SK-N-SH (cell line): ENCODE measurements around the gene RFX4. TPM values are rescaled to one million over a fixed set of nuclear protein-coding genes. Genes with fewer than 3 reads are reported as not detected.

Experiments
- CTCF ChIA-PET: fragments of 300-600, 350-600 bp; formaldehyde crosslinking; extraction: SDS; loops from one replicate; lab custom pipeline; 2021; lab: Yijun Ruan, JAX
- POLR2A ChIA-PET: fragments of 350-600 bp; sonication (Branson Sonifier 250); formaldehyde crosslinking; extraction: SDS; loops from one replicate; lab custom pipeline; 2020; ENCODE audit warnings: antibody characterized with exemption, inconsistent platforms; lab: Yijun Ruan, JAX
- DNase-seq: peaks from one replicate; pipeline ENCODE4 v3.0.0; 2012
- H2AFZ ChIP-seq: fragments of 200-600 bp; sonication (generic); 2 replicates; pipeline ENCODE4 v1.8.1; 2016; ENCODE audit warnings: antibody characterized with exemption, mild to moderate bottlenecking, low read depth
- H3F3A ChIP-seq: fragments of 200-600 bp; sonication (generic); replicated peaks from 2 replicates; pipeline ENCODE3; 2016; ENCODE audit warnings: antibody characterized with exemption, mild to moderate bottlenecking; ENCODE audit not compliant: insufficient read depth
- H3K27ac ChIP-seq, 2 experiments: fragments of 200-500 bp in 1 of 2; fragments of 200-600 bp in 1 of 2; sonication (Bioruptor generic) in 1 of 2; sonication (generic), shearing (Covaris generic) in 1 of 2; 2 replicates each; pipeline versions ENCODE4 v1.5.1 to v1.6.1; 2014 to 2016; ENCODE audit warnings: low read depth in 2 of 2, inconsistent platforms in 1 of 2, low read length in 1 of 2, mild to moderate bottlenecking in 1 of 2, mixed read lengths in 1 of 2
- H3K27me3 ChIP-seq: fragments of 200-600 bp; sonication (generic), shearing (Covaris generic); 2 replicates; pipeline ENCODE4 v1.6.1; 2016; ENCODE audit warnings: mixed run types; ENCODE audit not compliant: insufficient read depth
- H3K36me3 ChIP-seq, 2 experiments: fragments of 200-500 bp in 1 of 2; fragments of 200-600 bp in 1 of 2; sonication (Bioruptor generic) in 1 of 2; sonication (generic) in 1 of 2; replicated peaks in 1 of 2; 2 replicates each; pipeline versions ENCODE3 to v1.5.1; 2014 to 2016; ENCODE audit warnings: low read length in 1 of 2, mild to moderate bottlenecking in 1 of 2; ENCODE audit not compliant: insufficient read depth in 2 of 2, control insufficient read depth in 1 of 2
- H3K4me1 ChIP-seq, 2 experiments: fragments of 200-500 bp in 1 of 2; fragments of 200-600 bp in 1 of 2; sonication (Bioruptor generic) in 1 of 2; sonication (generic), shearing (Covaris generic) in 1 of 2; 2 replicates each; pipeline versions ENCODE4 v1.5.1 to v1.6.1; 2014 to 2016; ENCODE audit warnings: low read depth in 1 of 2, low read length in 1 of 2, mixed run types in 1 of 2; ENCODE audit not compliant: insufficient read depth in 2 of 2, control insufficient read depth in 1 of 2
- H3K4me2 ChIP-seq: fragments of 200-600 bp; sonication (generic), shearing (Covaris generic); 2 replicates; pipeline ENCODE4 v1.6.1; 2017; ENCODE audit warnings: mixed run types
- H3K4me3 ChIP-seq, 2 experiments: fragments of 200-500 bp in 1 of 2; fragments of 200-600 bp in 1 of 2; sonication (Bioruptor generic) in 1 of 2; sonication (generic), shearing (Covaris generic) in 1 of 2; 2 replicates each; pipeline versions ENCODE4 v1.5.1 to v1.8.1; 2014 to 2016; ENCODE audit warnings: low read depth in 2 of 2, inconsistent platforms in 1 of 2, low read length in 1 of 2, mild to moderate bottlenecking in 1 of 2, mixed read lengths in 1 of 2, moderate library complexity in 1 of 2
- H3K79me2 ChIP-seq: fragments of 200-600 bp; sonication (generic); 2 replicates; pipeline ENCODE4 v1.8.1; 2017; ENCODE audit warnings: mild to moderate bottlenecking; ENCODE audit not compliant: insufficient read depth
- H3K9ac ChIP-seq: fragments of 200-600 bp; sonication (generic); 2 replicates; pipeline ENCODE4 v1.6.1; 2017; ENCODE audit warnings: mixed run types
- H3K9me2 ChIP-seq: fragments of 200-600 bp; sonication (generic); 2 replicates; pipeline ENCODE4 v1.6.1; 2017; ENCODE audit warnings: mixed run types
- H3K9me3 ChIP-seq: fragments of 200-600 bp; sonication (generic); 2 replicates; pipeline ENCODE4 v1.6.1; 2017; ENCODE audit warnings: mixed run types, mild to moderate bottlenecking, moderate library complexity
- H4K20me1 ChIP-seq: fragments of 200-600 bp; sonication (generic); 2 replicates; pipeline ENCODE4 v1.6.1; 2017; ENCODE audit warnings: mild to moderate bottlenecking, mixed run types; ENCODE audit not compliant: insufficient read depth
- EZH2phosphoT487 ChIP-seq: fragments of 200-600 bp; sonication (generic); IDR thresholded peaks from 2 replicates; pipeline ENCODE4 v1.6.1; 2017; ENCODE audit warnings: low read depth, mixed run types, mild to moderate bottlenecking, antibody characterized with exemption, moderate library complexity, borderline replicate concordance
- FOSL2 ChIP-seq: IDR thresholded peaks from 2 replicates; pipeline ENCODE4 v1.4.0; 2012; ENCODE audit warnings: low read depth, mild to moderate bottlenecking, moderate library complexity, borderline replicate concordance
- FOXJ3 ChIP-seq: sonication (generic); formaldehyde crosslinking; IDR thresholded peaks from 2 replicates; pipeline ENCODE4 v1.5.1; 2020; ENCODE audit warnings: mild to moderate bottlenecking, missing genetic modification reagents
- FOXM1 ChIP-seq: IDR thresholded peaks from 2 replicates; pipeline ENCODE4 v1.4.0; 2012; ENCODE audit warnings: low read depth, mild to moderate bottlenecking
- GABPA ChIP-seq: IDR thresholded peaks from 2 replicates; pipeline ENCODE4 v1.4.0; 2012; ENCODE audit warnings: low read depth, mild to moderate bottlenecking
- MAX ChIP-seq: IDR thresholded peaks from 2 replicates; pipeline ENCODE4 v1.4.0; 2012; ENCODE audit warnings: low read depth
- MEF2A ChIP-seq: IDR thresholded peaks from 2 replicates; pipeline ENCODE4 v1.4.0; 2012; ENCODE audit warnings: low read depth, borderline replicate concordance
- MXI1 ChIP-seq: IDR thresholded peaks from 2 replicates; pipeline ENCODE4 v1.6.1; 2012; ENCODE audit warnings: mild to moderate bottlenecking, low read depth, low read length, improper control_type of control experiment
- NFIC ChIP-seq: IDR thresholded peaks from 2 replicates; pipeline ENCODE4 v1.4.0; 2012; ENCODE audit warnings: borderline replicate concordance
- POLR2AphosphoS5 ChIP-seq: IDR thresholded peaks from 2 replicates; pipeline ENCODE4 v1.6.1; 2012; ENCODE audit warnings: low read depth, low read length
- RFX5 ChIP-seq: IDR thresholded peaks from 2 replicates; pipeline ENCODE4 v1.6.1; 2012; ENCODE audit warnings: mild to moderate bottlenecking, improper control_type of control experiment, low read length
- SMC3 ChIP-seq: IDR thresholded peaks from 2 replicates; pipeline ENCODE4 v1.6.1; 2012; ENCODE audit warnings: low read depth, low read length, improper control_type of control experiment
- TAF1 ChIP-seq: IDR thresholded peaks from 2 replicates; pipeline ENCODE4 v1.6.1; 2012; ENCODE audit warnings: low read depth, mild to moderate bottlenecking, low read length, moderate library complexity, borderline replicate concordance
- USF1 ChIP-seq: IDR thresholded peaks from 2 replicates; pipeline ENCODE4 v1.4.0; 2012; ENCODE audit warnings: low read depth, borderline replicate concordance
- WGBS: methylation state at CpG from one replicate; pipeline ENCODE4 v1.1.6; 2017; ENCODE audit warnings: low lambda C conversion rate; 5-methylcytosine and 5-hydroxymethylcytosine counted together
- polyA plus RNA-seq, 3 experiments: library from polyadenylated mRNA; depleted of rRNA; stranded (reverse); fragments of >200 nt; gene quantifications; 2 replicates each; pipeline ENCODE4 v1.2.3, GENCODE V29; 2012
- TF ChIP-seq, protein P1 (sequence below): IDR thresholded peaks from 2 replicates; pipeline ENCODE4 v1.6.1; 2012; ENCODE audit warnings: mild to moderate bottlenecking, low read depth, low read length, moderate library complexity
- TF ChIP-seq, protein P2 (sequence below): fragments of 150-350 bp; IDR thresholded peaks from 2 replicates; pipeline ENCODE4 v1.6.1; 2017; ENCODE audit warnings: antibody characterized with exemption, low read length, low read depth, borderline replicate concordance

Gene RFX4
- polyA plus RNA-seq, 1 of the 3 experiments (the other 2 are of a cell fraction), result not detected

DNA sequence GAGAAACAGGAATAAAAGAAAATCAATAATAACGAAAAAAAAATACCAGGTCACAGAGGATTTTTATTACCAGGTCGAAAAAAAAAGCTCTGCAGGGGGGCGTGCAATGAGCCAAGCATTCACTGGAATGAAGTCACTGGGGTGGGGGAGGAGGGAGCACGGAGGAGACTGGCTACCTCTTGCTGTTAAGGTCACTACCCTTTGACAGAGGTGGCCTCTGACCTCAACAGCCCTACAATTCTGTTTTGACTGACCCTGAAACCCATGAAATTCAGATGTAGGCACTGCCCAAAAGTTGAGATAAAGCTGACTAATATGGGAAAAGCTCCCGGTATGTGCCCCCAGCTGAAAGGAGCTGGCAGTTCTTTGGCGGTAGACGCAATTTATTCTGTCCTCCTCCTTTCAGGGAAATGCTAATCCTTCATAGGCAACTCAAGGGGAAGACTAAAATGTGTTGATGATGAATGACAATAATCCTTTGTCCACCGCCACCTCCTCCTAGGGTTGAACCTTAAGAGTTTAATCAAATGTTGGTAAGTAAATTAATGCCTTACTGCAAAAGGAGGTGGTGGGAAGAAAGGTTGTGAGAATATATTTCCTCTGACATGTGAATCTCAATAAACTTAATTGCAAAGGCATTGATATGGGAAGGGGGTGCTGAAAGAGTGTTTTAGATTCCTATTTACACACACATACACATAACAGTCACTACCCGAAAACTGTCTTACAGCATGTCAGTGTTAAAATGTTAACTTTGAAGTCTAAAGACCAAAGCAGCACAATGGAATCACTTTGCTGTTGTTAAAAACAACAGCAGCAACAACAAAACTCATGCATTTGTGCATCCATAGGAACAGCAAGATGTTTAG lies 185.4 kb downstream of the RFX4 start:
- Histone ChIP-seq H3K4me1 (peaks cover 0 to 3% of the 10 kb centered on the region in 2 experiments; a peak in 2 of 4 replicates), H3K9me3 (no peaks in the 10 kb centered on the region), H3K9ac (no peak overlapping the region), H4K20me1 (no peaks in the 10 kb centered on the region), H3K79me2 (no peaks in the 10 kb centered on the region), H3F3A (peaks cover 6% of the 10 kb centered on the region), H2AFZ (peak overlapping the region; percentile 40; the same call in 1 of the 2 replicates), H3K4me2 (no peak overlapping the region), H3K36me3 (peaks cover 0 to 3% of the 10 kb centered on the region in 2 experiments), H3K27ac (no peak overlapping the region), H3K9me2 (no peaks in the 10 kb centered on the region), H3K27me3 (no peaks in the 10 kb centered on the region), H3K4me3 (no peak overlapping the region)
- ChIA-PET POLR2A (no interaction called here), CTCF (interaction anchor here (0.6 to 1.2 kb wide), 2 partner anchors 151 to 377 kb away, joined by 3 read pairs; no protein-coding TSS in a partner anchor)
- no peak for TF ChIP-seq RFX5
- TF ChIP-seq, protein P1, sequence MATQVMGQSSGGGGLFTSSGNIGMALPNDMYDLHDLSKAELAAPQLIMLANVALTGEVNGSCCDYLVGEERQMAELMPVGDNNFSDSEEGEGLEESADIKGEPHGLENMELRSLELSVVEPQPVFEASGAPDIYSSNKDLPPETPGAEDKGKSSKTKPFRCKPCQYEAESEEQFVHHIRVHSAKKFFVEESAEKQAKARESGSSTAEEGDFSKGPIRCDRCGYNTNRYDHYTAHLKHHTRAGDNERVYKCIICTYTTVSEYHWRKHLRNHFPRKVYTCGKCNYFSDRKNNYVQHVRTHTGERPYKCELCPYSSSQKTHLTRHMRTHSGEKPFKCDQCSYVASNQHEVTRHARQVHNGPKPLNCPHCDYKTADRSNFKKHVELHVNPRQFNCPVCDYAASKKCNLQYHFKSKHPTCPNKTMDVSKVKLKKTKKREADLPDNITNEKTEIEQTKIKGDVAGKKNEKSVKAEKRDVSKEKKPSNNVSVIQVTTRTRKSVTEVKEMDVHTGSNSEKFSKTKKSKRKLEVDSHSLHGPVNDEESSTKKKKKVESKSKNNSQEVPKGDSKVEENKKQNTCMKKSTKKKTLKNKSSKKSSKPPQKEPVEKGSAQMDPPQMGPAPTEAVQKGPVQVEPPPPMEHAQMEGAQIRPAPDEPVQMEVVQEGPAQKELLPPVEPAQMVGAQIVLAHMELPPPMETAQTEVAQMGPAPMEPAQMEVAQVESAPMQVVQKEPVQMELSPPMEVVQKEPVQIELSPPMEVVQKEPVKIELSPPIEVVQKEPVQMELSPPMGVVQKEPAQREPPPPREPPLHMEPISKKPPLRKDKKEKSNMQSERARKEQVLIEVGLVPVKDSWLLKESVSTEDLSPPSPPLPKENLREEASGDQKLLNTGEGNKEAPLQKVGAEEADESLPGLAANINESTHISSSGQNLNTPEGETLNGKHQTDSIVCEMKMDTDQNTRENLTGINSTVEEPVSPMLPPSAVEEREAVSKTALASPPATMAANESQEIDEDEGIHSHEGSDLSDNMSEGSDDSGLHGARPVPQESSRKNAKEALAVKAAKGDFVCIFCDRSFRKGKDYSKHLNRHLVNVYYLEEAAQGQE, result no peak
- no peak for TF ChIP-seq EZH2phosphoT487
- TF ChIP-seq FOSL2, result no peak
- TF ChIP-seq SMC3, result no peak
- TF ChIP-seq, protein P2, sequence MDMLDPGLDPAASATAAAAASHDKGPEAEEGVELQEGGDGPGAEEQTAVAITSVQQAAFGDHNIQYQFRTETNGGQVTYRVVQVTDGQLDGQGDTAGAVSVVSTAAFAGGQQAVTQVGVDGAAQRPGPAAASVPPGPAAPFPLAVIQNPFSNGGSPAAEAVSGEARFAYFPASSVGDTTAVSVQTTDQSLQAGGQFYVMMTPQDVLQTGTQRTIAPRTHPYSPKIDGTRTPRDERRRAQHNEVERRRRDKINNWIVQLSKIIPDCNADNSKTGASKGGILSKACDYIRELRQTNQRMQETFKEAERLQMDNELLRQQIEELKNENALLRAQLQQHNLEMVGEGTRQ, result no peak
- no peak for TF ChIP-seq POLR2AphosphoS5
- TF ChIP-seq MXI1, result no peak
- TF ChIP-seq MEF2A, result no peak
- no peak for TF ChIP-seq USF1
- DNase-seq, result no peak
- 60% methylated on average over 9 of the region's 9 CpGs for WGBS

GRCh38 chr12:106769078-106769477 lies 186.3 kb downstream of the RFX4 start:
- Histone ChIP-seq H3F3A (peaks cover 6% of the 10 kb centered on the region), H3K36me3 (peaks cover 0 to 3% of the 10 kb centered on the region in 2 experiments), H3K9ac (no peak overlapping the region), H3K4me2 (no peak overlapping the region), H3K4me3 (no peak overlapping the region), H2AFZ (no peak overlapping the region), H3K9me2 (no peaks in the 10 kb centered on the region), H3K9me3 (no peaks in the 10 kb centered on the region), H3K79me2 (no peaks in the 10 kb centered on the region), H4K20me1 (no peaks in the 10 kb centered on the region), H3K27ac (no peak overlapping the region), H3K27me3 (no peaks in the 10 kb centered on the region), H3K4me1 (peaks cover 3 to 4% of the 10 kb centered on the region in 2 experiments; a peak in 2 of 4 replicates)
- DNase-seq, result no peak
- ChIA-PET CTCF (no interaction called here), POLR2A (no interaction called here)
- TF ChIP-seq FOXJ3, result no peak
- TF ChIP-seq FOXM1, result no peak
- no peak for TF ChIP-seq SMC3
- TF ChIP-seq TAF1, result no peak
- no peak for TF ChIP-seq GABPA
- TF ChIP-seq MAX, result no peak
- TF ChIP-seq NFIC, result no peak
- TF ChIP-seq, protein P1, result no peak
- 66% methylated on average over 5 of the region's 5 CpGs for WGBS
